Measurements from ENCODE around the gene TEX264. TPM values are rescaled to one million over a fixed set of nuclear protein-coding genes. Genes with fewer than 3 reads are reported as not detected.

TEX264 gene
- polyA plus RNA-seq, 1 donor (not counting 4 experiments of a cell fraction or from before 2014, with no cell fraction given), result 35.8 TPM

DNA sequence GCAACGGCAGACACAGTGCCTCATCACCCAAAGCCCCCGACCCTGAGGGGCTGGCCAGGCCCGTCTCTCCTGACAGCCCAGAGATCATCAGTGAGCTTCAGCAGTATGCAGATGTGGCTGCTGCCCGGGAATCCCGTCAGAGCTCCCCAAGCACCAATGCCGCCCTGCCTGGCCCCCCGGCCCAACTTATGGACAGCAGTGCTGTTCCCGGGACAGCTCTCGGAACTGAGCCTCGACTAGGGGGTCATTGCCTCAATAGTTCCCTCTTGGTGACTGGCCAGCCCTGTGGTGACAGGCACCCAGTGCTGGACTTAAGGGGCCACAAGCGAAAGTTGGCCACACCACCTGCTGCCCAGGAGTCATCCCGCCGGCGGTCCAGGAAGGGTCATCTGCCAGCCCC lies 8.6 kb upstream of the TEX264 start:
- Histone ChIP-seq H3K27me3 (ENCODE audit: control insufficient read depth, extremely low read depth, insufficient read depth, low read length) (no peaks in the 10 kb centered on the region), H3K9me3 (ENCODE audit: control insufficient read depth, low read depth, low read length) (no peaks in the 10 kb centered on the region), H3K36me3 (ENCODE audit: control insufficient read depth in 2 of 2, extremely low read depth in 1 of 2, insufficient read depth in 2 of 2, low read length in 2 of 2) (peaks cover 17 to 19% of the 10 kb centered on the region in 2 experiments), H3K9me1 (ENCODE audit: control insufficient read depth, extremely low read depth, insufficient read depth, low read length) (no peaks in the 10 kb centered on the region), H2AFZ (ENCODE audit: control insufficient read depth, low read length) (no peak overlapping the region), H3K4me1 (ENCODE audit: control insufficient read depth, extremely low read depth, insufficient read depth, low read length) (no peaks in the 10 kb centered on the region), H3K27ac (ENCODE audit: control insufficient read depth, insufficient read depth, low read length) (no peak overlapping the region), H3K79me2 (ENCODE audit: control insufficient read depth, insufficient read depth, low read length) (no peaks in the 10 kb centered on the region), H4K20me1 (ENCODE audit: control insufficient read depth, extremely low read depth, insufficient read depth, low read length) (no peaks in the 10 kb centered on the region), H3K9ac (ENCODE audit: control insufficient read depth, extremely low read depth, insufficient read depth, low read length) (no peak overlapping the region), H3K4me3 (ENCODE audit: control insufficient read depth in 2 of 3, extremely low read depth in 1 of 3, insufficient read depth in 2 of 3, low read depth in 1 of 3, low read length in 3 of 3) (no peak overlapping the region), H3K4me2 (ENCODE audit: control insufficient read depth, extremely low read depth, insufficient read depth, low read depth, low read length) (no peak overlapping the region)
- no peak for FAIRE-seq
- TF ChIP-seq EZH2 (IDR thresholded peaks at IDR 0.05; ENCODE audit: low read length), result no peak
- TF ChIP-seq, protein P1, sequence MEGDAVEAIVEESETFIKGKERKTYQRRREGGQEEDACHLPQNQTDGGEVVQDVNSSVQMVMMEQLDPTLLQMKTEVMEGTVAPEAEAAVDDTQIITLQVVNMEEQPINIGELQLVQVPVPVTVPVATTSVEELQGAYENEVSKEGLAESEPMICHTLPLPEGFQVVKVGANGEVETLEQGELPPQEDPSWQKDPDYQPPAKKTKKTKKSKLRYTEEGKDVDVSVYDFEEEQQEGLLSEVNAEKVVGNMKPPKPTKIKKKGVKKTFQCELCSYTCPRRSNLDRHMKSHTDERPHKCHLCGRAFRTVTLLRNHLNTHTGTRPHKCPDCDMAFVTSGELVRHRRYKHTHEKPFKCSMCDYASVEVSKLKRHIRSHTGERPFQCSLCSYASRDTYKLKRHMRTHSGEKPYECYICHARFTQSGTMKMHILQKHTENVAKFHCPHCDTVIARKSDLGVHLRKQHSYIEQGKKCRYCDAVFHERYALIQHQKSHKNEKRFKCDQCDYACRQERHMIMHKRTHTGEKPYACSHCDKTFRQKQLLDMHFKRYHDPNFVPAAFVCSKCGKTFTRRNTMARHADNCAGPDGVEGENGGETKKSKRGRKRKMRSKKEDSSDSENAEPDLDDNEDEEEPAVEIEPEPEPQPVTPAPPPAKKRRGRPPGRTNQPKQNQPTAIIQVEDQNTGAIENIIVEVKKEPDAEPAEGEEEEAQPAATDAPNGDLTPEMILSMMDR (optimal IDR thresholded peaks at IDR 0.05 in 1 of 3, IDR thresholded peaks at IDR 0.05 in 1 of 3, conservative IDR thresholded peaks at IDR 0.05 in 1 of 3; ENCODE audit: extremely low read depth in 1 of 3, insufficient read depth in 2 of 3, low read length in 3 of 3), result no peak
- DNase-seq (ENCODE audit: low read depth, low spot score), result no peak
- dilution Hi-C loops (cut with MboI; ENCODE audit: extremely low pct_ligation_motif_present, low sequenced_read_pairs), result no loop called here

DNA sequence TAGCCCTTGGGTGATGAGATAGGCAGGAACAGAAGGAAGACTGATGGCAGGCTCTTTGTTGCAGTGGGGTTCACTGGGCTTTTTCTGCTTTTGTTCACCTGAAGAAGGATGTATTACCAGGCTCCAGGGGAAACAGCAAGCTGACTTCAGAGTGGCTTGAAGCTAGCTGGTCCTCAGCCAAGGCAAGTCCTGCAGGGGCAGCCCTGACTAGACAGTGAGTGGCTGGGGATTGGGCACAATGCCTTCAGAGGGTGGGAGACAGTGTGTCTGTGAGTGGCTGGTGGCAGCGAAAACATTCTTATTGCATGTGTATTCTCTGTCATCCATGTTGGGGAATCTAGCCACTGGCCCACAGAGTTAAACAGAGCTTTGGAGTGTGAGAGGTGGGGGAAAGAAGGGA lies 2.3 kb upstream of the TEX264 start:
- dilution Hi-C loops (cut with MboI; ENCODE audit: extremely low pct_ligation_motif_present, low sequenced_read_pairs), result no loop called here
- FAIRE-seq (peak; percentile 23), DNase-seq (ENCODE audit: low read depth, low spot score) (no peak)
- Histone ChIP-seq H3K36me3 (ENCODE audit: control insufficient read depth in 2 of 2, extremely low read depth in 1 of 2, insufficient read depth in 2 of 2, low read length in 2 of 2) (peaks cover 1 to 5% of the 10 kb centered on the region in 2 experiments), H3K9me1 (ENCODE audit: control insufficient read depth, extremely low read depth, insufficient read depth, low read length) (no peaks in the 10 kb centered on the region), H3K4me1 (ENCODE audit: control insufficient read depth, extremely low read depth, insufficient read depth, low read length) (peaks cover 41% of the 10 kb centered on the region), H4K20me1 (ENCODE audit: control insufficient read depth, extremely low read depth, insufficient read depth, low read length) (no peaks in the 10 kb centered on the region), H3K79me2 (ENCODE audit: control insufficient read depth, insufficient read depth, low read length) (peaks cover 2% of the 10 kb centered on the region), H3K27me3 (ENCODE audit: control insufficient read depth, extremely low read depth, insufficient read depth, low read length) (no peaks in the 10 kb centered on the region), H3K9ac (ENCODE audit: control insufficient read depth, extremely low read depth, insufficient read depth, low read length) (no peak overlapping the region), H2AFZ (ENCODE audit: control insufficient read depth, low read length) (no peak overlapping the region), H3K4me2 (ENCODE audit: control insufficient read depth, extremely low read depth, insufficient read depth, low read depth, low read length) (no peak overlapping the region), H3K4me3 (ENCODE audit: control insufficient read depth in 2 of 3, extremely low read depth in 1 of 3, insufficient read depth in 2 of 3, low read depth in 1 of 3, low read length in 3 of 3) (no peak overlapping the region), H3K9me3 (ENCODE audit: control insufficient read depth, low read depth, low read length) (no peaks in the 10 kb centered on the region), H3K27ac (ENCODE audit: control insufficient read depth, insufficient read depth, low read length) (no peak overlapping the region)
- no peak for TF ChIP-seq EZH2 (IDR thresholded peaks at IDR 0.05; ENCODE audit: low read length)
- TF ChIP-seq, protein P1 (optimal IDR thresholded peaks at IDR 0.05 in 1 of 3, IDR thresholded peaks at IDR 0.05 in 1 of 3, conservative IDR thresholded peaks at IDR 0.05 in 1 of 3; ENCODE audit: extremely low read depth in 1 of 3, insufficient read depth in 2 of 3, low read length in 3 of 3), result no peak

All from keratinocyte (primary cell).